Right lung (tissue), 5 donors: ENCODE data around the gene HCN2. TPM values are rescaled to one million over a fixed set of nuclear protein-coding genes. Genes with fewer than 3 reads are reported as not detected.

ENCODE experiments used
- DNase-seq, 2 donors: peaks; one replicate each; pipeline ENCODE4 v3.0.0-alpha.2; 2013
- polyA plus RNA-seq, 5 donors: library from polyadenylated mRNA; unstranded; fragments of 120-200 nt; gene quantifications; one replicate each; pipeline versions ENCODE4 v1.2.1 to v1.2.3, GENCODE V29; 2013; ENCODE audit warnings: inconsistent platforms in 1 of 5, low replicate concordance in 1 of 5; ENCODE audit not compliant: insufficient read length in 5 of 5, insufficient read depth in 1 of 5

Gene HCN2
- polyA plus RNA-seq, 5 donors: 0.05 to 0.15 (median 0.13) TPM

GRCh38 chr19:570937-571565, 18.6 kb upstream of the HCN2 start:
- peak in 1 of 2 donors; percentile 42 for DNase-seq

GRCh38 chr19:571566-571974, 18.1 kb upstream of the HCN2 start:
- no peak for DNase-seq

GRCh38 chr19:572140-572742, 17.4 kb upstream of the HCN2 start, which contains the start of gene BSG:
Gene BSG (plus strand): TSS chr19:572596. CDS start chr19:572635, 39 bp downstream.
- DNase-seq: peak; percentile 97 to 98

- DNase-seq: no peak
These were observed 16.8 kb upstream of the HCN2 start for GRCh38 chr19:572743-573518.

DNA sequence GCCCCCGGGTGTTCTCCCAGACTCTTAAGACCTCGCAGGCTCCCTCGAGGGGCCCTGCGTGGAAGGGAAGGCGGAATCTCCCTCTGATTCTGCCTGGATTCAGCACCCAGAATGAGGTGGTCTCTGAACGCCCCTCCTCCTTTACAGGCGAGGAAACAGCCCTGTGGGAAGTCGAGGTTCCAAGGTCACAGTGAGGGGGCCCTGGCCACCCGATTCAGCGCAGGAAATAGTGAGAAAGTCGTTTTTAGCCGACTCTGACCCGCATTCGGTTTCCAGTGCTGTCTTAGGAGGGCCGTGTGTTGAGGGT, 16.2 kb upstream of the HCN2 start:
- DNase-seq: no peak

DNA sequence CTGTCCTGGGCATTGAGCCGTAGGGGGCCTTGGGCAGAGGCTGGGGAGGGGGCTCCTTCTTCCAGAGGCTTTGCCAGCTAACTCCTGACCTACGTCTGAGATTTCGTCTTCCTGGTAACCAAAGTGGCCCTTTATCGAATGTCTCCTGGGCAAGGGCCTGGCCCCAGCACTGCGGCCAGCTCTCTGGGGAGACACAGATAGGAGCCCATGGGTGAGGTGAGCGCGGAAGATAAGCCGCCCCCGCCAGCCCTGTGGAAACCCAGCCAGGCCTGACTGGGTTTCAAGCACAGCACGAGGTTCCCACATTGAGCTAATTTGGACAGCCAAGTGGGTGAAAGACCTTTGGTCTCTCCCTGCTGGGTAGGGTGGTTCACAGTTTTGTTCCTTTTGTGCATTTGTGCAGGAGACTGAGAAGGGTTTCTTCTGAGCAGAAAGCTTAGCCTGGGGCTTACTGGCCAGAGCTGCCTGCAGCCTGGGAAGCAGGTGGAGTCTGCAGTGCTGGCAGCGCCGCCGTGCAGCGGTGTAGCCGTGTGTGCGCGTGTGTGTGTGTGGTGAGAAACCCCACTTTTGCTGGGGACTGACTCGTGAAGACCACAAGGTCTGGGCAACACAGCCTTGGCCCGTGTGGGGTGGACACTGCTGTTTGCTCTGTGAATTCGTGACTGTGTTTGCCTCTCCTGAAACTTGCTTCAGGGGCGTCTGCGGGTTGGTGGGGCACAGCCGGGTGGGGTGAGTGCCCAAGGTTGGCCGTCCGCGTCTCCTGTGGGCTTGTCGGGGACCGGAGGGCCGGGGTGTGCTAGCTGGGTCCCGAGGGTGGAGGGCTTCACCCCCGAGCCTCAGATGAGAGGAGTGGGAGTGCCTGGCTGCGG, 14.8 kb upstream of the HCN2 start:
- no peak for DNase-seq

- DNase-seq: no peak
These were observed 13.9 kb upstream of the HCN2 start for GRCh38 chr19:575527-576506.

GRCh38 chr19:576768-577438, 12.8 kb upstream of the HCN2 start:
- DNase-seq: no peak

DNA sequence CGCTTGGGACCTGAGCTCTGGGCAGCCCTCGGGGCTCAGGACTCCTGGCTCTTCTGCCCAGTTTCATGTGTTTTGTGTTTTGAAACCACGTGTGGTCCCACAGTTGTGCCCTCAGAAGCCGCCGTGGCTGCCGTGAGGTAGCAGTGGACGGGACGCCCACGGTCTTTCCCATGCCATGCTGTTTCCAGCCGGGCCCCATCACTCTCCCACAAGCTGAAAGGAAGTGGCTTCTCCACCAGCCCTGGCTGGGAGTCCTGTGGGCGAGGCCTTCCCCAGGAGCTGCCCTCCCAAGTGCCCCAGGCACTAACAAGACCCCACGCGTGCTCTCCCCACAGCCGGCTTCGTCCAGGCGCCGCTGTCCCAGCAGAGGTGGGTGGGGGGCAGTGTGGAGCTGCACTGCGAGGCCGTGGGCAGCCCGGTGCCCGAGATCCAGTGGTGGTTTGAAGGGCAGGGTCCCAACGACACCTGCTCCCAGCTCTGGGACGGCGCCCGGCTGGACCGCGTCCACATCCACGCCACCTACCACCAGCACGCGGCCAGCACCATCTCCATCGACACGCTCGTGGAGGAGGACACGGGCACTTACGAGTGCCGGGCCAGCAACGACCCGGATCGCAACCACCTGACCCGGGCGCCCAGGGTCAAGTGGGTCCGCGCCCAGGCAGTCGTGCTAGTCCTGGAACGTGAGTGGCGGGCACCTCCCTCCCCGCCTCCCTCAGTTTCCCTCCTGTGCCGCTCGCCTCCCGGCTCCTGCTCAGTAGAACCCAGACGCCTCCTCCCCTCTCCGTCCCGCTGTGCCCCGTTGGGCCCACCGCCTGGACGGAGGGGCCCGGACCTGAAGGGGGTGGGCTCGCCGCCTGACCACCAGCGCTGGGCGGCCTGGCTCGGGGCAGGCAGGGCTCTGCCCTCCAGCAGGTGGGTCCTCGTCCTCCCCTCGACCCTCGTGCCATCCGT, 12.0 kb upstream of the HCN2 start:
- DNase-seq: no peak

GRCh38 chr19:579111-579841, 10.4 kb upstream of the HCN2 start:
- no peak for DNase-seq

DNA sequence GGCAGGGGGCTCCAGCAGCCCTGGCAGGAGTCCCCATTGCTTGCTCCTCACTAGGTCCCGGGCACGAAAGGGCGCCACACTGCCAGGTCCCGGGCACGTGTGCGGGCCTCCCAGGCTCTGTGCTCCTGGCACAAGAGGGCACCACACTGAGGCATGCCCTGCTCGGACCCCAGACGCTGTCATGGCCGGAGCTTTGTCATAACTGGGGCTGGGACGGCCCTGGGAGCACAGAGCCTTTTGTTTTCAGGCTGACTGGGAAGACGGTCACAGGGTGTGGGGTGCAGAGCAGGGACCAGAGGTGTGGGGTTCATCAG, 9.9 kb upstream of the HCN2 start:
- no peak for DNase-seq

GRCh38 chr19:580274-580835, 9.3 kb upstream of the HCN2 start:
- DNase-seq: no peak

- DNase-seq: no peak
These were observed 8.1 kb upstream of the HCN2 start for GRCh38 chr19:581399-582111.

DNA sequence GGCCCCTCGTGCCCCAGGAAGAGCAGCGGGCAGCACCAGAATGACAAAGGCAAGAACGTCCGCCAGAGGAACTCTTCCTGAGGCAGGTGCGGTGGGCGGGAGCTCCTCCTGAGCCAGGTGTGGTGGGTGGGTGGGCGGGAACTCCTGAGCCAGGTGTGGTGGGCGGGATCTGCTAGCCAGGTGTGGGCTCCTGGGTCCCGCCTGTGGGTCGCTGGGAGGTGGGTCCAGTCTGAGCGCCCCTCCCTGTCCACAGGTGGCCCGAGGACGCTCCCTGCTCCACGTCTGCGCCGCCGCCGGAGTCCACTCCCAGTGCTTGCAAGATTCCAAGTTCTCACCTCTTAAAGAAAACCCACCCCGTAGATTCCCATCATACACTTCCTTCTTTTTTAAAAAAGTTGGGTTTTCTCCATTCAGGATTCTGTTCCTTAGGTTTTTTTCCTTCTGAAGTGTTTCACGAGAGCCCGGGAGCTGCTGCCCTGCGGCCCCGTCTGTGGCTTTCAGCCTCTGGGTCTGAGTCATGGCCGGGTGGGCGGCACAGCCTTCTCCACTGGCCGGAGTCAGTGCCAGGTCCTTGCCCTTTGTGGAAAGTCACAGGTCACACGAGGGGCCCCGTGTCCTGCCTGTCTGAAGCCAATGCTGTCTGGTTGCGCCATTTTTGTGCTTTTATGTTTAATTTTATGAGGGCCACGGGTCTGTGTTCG, 7.0 kb upstream of the HCN2 start:
- DNase-seq: no peak

DNA sequence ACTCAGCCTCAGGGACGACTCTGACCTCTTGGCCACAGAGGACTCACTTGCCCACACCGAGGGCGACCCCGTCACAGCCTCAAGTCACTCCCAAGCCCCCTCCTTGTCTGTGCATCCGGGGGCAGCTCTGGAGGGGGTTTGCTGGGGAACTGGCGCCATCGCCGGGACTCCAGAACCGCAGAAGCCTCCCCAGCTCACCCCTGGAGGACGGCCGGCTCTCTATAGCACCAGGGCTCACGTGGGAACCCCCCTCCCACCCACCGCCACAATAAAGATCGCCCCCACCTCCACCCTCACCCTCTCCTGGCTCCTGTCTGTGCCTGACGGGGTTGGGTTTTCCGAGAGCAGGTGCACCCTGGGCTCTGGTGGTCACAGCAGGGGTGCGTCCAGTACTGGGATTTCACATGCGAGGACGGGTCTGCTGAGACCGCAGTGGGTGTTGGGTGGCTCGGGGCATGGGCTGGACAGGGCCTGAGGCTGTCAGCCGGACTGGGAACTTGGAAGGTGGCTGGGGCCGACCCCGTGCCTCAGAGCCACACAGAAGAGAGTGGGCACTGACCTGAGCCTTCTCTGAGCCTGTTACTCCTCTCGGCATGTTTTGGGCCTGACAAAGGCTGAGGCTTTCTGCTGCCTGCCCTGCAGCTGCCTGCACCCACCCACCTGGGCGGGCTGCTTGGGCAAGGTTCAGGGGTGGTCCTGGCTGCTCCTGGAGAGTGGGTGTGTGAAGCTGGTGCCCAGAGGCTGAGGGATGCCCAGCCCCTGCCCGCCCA, 6.3 kb upstream of the HCN2 start:
- DNase-seq: no peak

GRCh38 chr19:583968-584239, 5.8 kb upstream of the HCN2 start:
- DNase-seq: no peak
